SH-SY5Y (cell line): ENCODE measurements around the gene ITPK1.

ENCODE experiments used
- GATA2 ChIP-seq: IDR thresholded peaks from 2 replicates; pipeline ENCODE4 v1.6.1; 2011; ENCODE audit warnings: mild to moderate bottlenecking, low read depth, low read length
- GATA3 ChIP-seq: IDR thresholded peaks from 2 replicates; pipeline ENCODE4 v1.6.1; 2011; ENCODE audit warnings: low read depth, mild to moderate bottlenecking, low read length, moderate library complexity

DNA sequence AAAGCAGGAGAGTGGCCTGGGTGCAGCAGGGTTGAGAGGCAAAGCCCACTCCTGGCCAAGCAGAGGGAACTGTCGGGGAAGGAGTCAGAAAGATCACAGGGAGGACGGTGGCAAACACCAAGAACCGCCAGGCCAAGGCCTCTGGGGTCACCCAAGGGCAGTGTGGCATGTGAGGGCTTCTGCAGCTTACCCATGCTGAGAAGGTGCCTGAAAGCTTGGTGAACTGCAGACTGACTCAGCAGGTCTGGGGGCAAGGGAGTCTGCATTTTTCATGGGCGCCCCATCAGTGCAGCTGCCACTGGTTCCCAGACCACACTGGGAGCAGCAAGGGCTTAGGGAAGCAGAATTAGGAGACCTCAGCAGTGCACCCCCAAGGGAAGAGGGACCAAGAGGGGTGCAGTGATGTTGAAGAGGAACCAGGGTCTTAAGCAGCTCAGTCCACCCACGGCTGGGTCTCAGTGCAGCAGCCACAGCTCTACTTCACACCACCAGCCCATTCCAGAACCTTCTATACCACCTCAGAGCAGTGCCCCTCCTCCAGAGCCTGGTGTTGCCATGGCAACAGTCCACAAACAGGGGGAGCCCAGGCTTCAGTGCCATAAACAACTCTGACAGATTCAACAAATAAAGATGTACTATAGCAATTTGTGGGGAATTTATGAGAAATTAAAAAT is 59.4 kb downstream of the ITPK1 start:
- TF ChIP-seq GATA2 (no peak), GATA3 (no peak)
